B cell (primary cell): ENCODE measurements around the gene TNRC6C. TPM values are rescaled to one million over a fixed set of nuclear protein-coding genes. Genes with fewer than 3 reads are reported as not detected.

ENCODE experiments used
- ATAC-seq: fragments of 200-7000 bp; cut with Tn5 transposase; one replicate; pipeline ENCODE4 v1.10.0; 2021; ENCODE audit warnings: low read depth, mild to moderate bottlenecking, moderate number of reproducible peaks, moderate library complexity
- CTCF ChIA-PET: fragments of 350-600 bp; sonication (Branson Sonifier 250); formaldehyde crosslinking; loops from one replicate; lab custom pipeline; 2021; ENCODE audit warnings: antibody characterized with exemption, inconsistent platforms; lab: Charles Lee
- POLR2A ChIA-PET: fragments of 350-600 bp; sonication (Branson Sonifier 250); formaldehyde crosslinking; loops from one replicate; lab custom pipeline; 2021; ENCODE audit warnings: antibody characterized with exemption; lab: Charles Lee
- DNase-seq: peaks from one replicate; pipeline ENCODE4 v3.0.0; 2013
- H2AFZ ChIP-seq: 2 replicates; pipeline ENCODE4 v1.6.1; 2012; ENCODE audit warnings: mild to moderate bottlenecking, low read depth, low read length; ENCODE audit not compliant: insufficient read depth, poor library complexity, severe bottlenecking
- H3K27ac ChIP-seq, 2 donors: 1 replicate in 1 of 2; 2 replicates in 1 of 2; pipeline ENCODE4 v1.5.1; 2012 to 2013; ENCODE audit warnings: low read length in 2 of 2, mild to moderate bottlenecking in 2 of 2, moderate library complexity in 1 of 2
- H3K27me3 ChIP-seq, 4 experiments: fragments of 200-600 bp in 1 of 4; sonication (generic) in 1 of 4; replicated peaks in 1 of 4; 1 replicate in 2 of 4; 2 replicates in 2 of 4; pipeline versions ENCODE4 v1.6.1 to v1.7.0; 2013 to 2016; ENCODE audit warnings: low read length in 3 of 4, mild to moderate bottlenecking in 2 of 4, mixed read lengths in 1 of 4, moderate library complexity in 1 of 4; ENCODE audit not compliant: insufficient read depth in 4 of 4, control insufficient read depth in 3 of 4; ENCODE audit errors: control extremely low read depth in 1 of 4
- H3K36me3 ChIP-seq, 2 experiments: replicated peaks in 1 of 2; 1 replicate in 1 of 2; 2 replicates in 1 of 2; pipeline versions ENCODE4 v1.6.1 to v1.7.1; 2013; ENCODE audit warnings: low read length in 1 of 2; ENCODE audit not compliant: insufficient read depth in 2 of 2, control insufficient read depth in 1 of 2; ENCODE audit errors: control extremely low read depth in 1 of 2, extremely low read depth in 1 of 2
- H3K4me1 ChIP-seq, 2 donors: fragments of 200-600 bp in 1 of 2; sonication (generic) in 1 of 2; 1 replicate in 1 of 2; 2 replicates in 1 of 2; pipeline versions ENCODE4 v1.5.1 to v1.6.1; 2013 to 2017; ENCODE audit warnings: low read length in 2 of 2; ENCODE audit not compliant: control insufficient read depth in 2 of 2, insufficient read depth in 2 of 2
- H3K4me2 ChIP-seq: replicated peaks from 2 replicates; pipeline ENCODE3; 2012; ENCODE audit warnings: mild to moderate bottlenecking, low read depth, low read length; ENCODE audit not compliant: poor library complexity, severe bottlenecking
- H3K4me3 ChIP-seq, 5 experiments: fragments of 200-600 bp in 1 of 5; sonication (generic) in 1 of 5; 1 replicate in 3 of 5; 2 replicates in 2 of 5; pipeline versions ENCODE4 v1.5.1 to v1.7.0; 2011 to 2016; ENCODE audit warnings: low read length in 4 of 5, mild to moderate bottlenecking in 4 of 5, low read depth in 2 of 5, control low read depth in 1 of 5, moderate library complexity in 1 of 5; ENCODE audit not compliant: insufficient read depth in 1 of 5; ENCODE audit errors: control extremely low read depth in 1 of 5, extremely low read depth in 1 of 5
- H3K79me2 ChIP-seq: fragments of 200-600 bp; sonication (generic); one replicate; pipeline ENCODE4 v1.6.0; 2016; ENCODE audit warnings: low read length; ENCODE audit not compliant: control insufficient read depth, insufficient read depth
- H3K9ac ChIP-seq: fragments of 200-600 bp; sonication (generic); 2 replicates; pipeline ENCODE4 v1.6.1; 2017; ENCODE audit warnings: mild to moderate bottlenecking, low read length, moderate library complexity
- H3K9me3 ChIP-seq, 3 donors: one replicate each; pipeline versions ENCODE4 v1.6.1 to v1.7.1; 2013; ENCODE audit warnings: low read length in 2 of 3; ENCODE audit not compliant: control insufficient read depth in 2 of 3, insufficient read depth in 1 of 3; ENCODE audit errors: control extremely low read depth in 1 of 3
- H4K20me1 ChIP-seq: 2 replicates; pipeline ENCODE4 v1.6.0; 2012; ENCODE audit warnings: mild to moderate bottlenecking, low read length; ENCODE audit not compliant: insufficient read depth, control insufficient read depth, poor library complexity, severe bottlenecking
- H3K27ac Mint-ChIP-seq: one replicate; pipeline ENCODE4 v1.8.0; 2021; ENCODE audit warnings: mixed read lengths
- H3K27me3 Mint-ChIP-seq: one replicate; pipeline ENCODE4 v1.8.0; 2021; ENCODE audit warnings: mixed read lengths
- H3K4me1 Mint-ChIP-seq: one replicate; pipeline ENCODE4 v1.8.0; 2021; ENCODE audit warnings: mixed read lengths
- H3K4me3 Mint-ChIP-seq: one replicate; pipeline ENCODE4 v1.8.0; 2021; ENCODE audit warnings: mixed read lengths
- H3K9me3 Mint-ChIP-seq: one replicate; pipeline ENCODE4 v1.8.0; 2022; ENCODE audit warnings: mixed read lengths; ENCODE audit not compliant: insufficient read depth
- EZH2 ChIP-seq: IDR thresholded peaks from 2 replicates; pipeline ENCODE4 v1.6.1; 2012; ENCODE audit warnings: borderline replicate concordance, low read depth, mild to moderate bottlenecking, moderate library complexity, low read length; ENCODE audit not compliant: insufficient read depth, poor library complexity, severe bottlenecking
- WGBS: methylation state at CpG from one replicate; pipeline ENCODE4 v1.1.5; 2013; ENCODE audit warnings: missing lambda C conversion rate; ENCODE audit not compliant: insufficient coverage; 5-methylcytosine and 5-hydroxymethylcytosine counted together
- intact Hi-C: fragments of 100-400 bp; cut with micrococcal nuclease; formaldehyde crosslinking; loops from one replicate; pipeline ENCODE4 v1.10.0; 2022
- polyA plus RNA-seq: library from polyadenylated mRNA; depleted of rRNA; stranded (reverse); fragments of >200 nt; gene quantifications from 2 replicates; pipeline ENCODE4 v1.2.3, GENCODE V29; 2012
- total RNA-seq, 2 donors: library from RNA; stranded (reverse); fragments of 120-200 nt in 1 of 2; gene quantifications; 1 replicate in 1 of 2; 2 replicates in 1 of 2; pipeline versions ENCODE4 v1.2.3 to v1.2.4, GENCODE V29; 2013 to 2022
- TF ChIP-seq, protein P1 (sequence below): fragments of 200-600 bp; IDR thresholded peaks from one replicate; pipeline ENCODE4 v1.8.0; 2022; ENCODE audit warnings: antibody characterized with exemption, mild to moderate bottlenecking

The TNRC6C gene
- total and polyA plus RNA-seq, 2 donors (not counting 1 experiment from before 2014, with no cell fraction given): 3.9 to 63.8 TPM

DNA sequence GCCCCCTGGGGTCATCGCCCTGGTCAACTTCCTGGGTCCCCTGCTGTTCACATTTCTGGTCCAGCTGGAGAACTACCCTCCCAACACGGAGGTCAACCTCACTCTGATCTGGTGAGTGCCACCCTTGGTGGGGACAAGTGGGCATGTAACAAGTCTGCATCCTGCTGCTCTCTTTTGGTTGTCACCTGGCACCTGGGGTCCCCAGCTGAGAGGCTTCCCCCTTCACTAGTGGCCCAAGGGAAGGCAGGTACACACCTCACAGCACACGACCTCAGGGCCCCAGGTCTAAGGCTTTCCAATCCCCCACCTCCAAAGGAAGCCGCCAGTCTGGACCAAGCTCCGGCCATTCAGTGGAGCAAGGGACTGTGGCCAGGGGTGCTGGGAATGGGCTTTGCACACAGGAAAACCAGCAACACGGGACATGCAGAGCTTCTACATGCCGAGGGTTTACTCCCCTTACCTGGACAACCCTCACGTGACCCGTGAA is 176.4 kb downstream of the TNRC6C start:
- Mint-ChIP-seq H3K27me3 (no peaks in the 10 kb centered on the region), H3K4me3 (no peak overlapping the region), H3K27ac (peak overlapping the region; percentile 95), H3K9me3 (no peaks in the 10 kb centered on the region), H3K4me1 (peaks cover 74% of the 10 kb centered on the region)
- no peak for ATAC-seq
- no peak overlapping the region for H3K4me3 ChIP-seq
- peak overlapping the region; percentile 100 for H3K4me2 ChIP-seq
- no peak overlapping the region for H3K9ac ChIP-seq
- 92% methylated on average over 6 of the region's 9 CpGs for WGBS
- peaks cover 0 to 1% (median 0%) of the 10 kb centered on the region in 3 donors for H3K9me3 ChIP-seq
- peaks cover 54% of the 10 kb centered on the region for H3K79me2 ChIP-seq
- H3K27ac ChIP-seq: peak overlapping the region; percentile 88 to 92
- peaks cover 0 to 72% of the 10 kb centered on the region in 2 experiments for H3K36me3 ChIP-seq
- no peak for DNase-seq
- no peaks in the 10 kb centered on the region for H3K27me3 ChIP-seq
- H3K4me1 ChIP-seq: peaks cover 60 to 84% of the 10 kb centered on the region in 2 donors
- TF ChIP-seq EZH2: no peak
- TF ChIP-seq, protein P1, sequence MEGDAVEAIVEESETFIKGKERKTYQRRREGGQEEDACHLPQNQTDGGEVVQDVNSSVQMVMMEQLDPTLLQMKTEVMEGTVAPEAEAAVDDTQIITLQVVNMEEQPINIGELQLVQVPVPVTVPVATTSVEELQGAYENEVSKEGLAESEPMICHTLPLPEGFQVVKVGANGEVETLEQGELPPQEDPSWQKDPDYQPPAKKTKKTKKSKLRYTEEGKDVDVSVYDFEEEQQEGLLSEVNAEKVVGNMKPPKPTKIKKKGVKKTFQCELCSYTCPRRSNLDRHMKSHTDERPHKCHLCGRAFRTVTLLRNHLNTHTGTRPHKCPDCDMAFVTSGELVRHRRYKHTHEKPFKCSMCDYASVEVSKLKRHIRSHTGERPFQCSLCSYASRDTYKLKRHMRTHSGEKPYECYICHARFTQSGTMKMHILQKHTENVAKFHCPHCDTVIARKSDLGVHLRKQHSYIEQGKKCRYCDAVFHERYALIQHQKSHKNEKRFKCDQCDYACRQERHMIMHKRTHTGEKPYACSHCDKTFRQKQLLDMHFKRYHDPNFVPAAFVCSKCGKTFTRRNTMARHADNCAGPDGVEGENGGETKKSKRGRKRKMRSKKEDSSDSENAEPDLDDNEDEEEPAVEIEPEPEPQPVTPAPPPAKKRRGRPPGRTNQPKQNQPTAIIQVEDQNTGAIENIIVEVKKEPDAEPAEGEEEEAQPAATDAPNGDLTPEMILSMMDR: no peak
- POLR2A ChIA-PET: interaction anchor here (0.6 to 22.6 kb wide), 8 partner anchors 8 to 40 kb away, joined by 3 to 432 read pairs (median 9); partner anchors contain the start of genes C17orf99 and SYNGR2
- CTCF ChIA-PET: interaction anchor here (0.6 to 14.1 kb wide), 18 partner anchors 8 to 287 kb away, joined by 3 to 357 read pairs (median 9); partner anchors contain the start of genes AFMID, C17orf99, SYNGR2 and TK1
- no peak overlapping the region for H2AFZ ChIP-seq
- peaks cover 80% of the 10 kb centered on the region for H4K20me1 ChIP-seq
- intact Hi-C loops: loop anchor here (1.0 to 10.0 kb wide), 5 partner anchors 23 to 1700 kb away; partner anchors contain the start of gene CBX4
